PC-9 (cell line): ENCODE results near the gene MKRN2OS.

ENCODE experiments used
- CTCF ChIP-seq: fragments of 200-600 bp; sonication (generic); conservative IDR thresholded peaks from 2 replicates; pipeline ENCODE4 v1.6.1; 2017; ENCODE audit warnings: mixed run types, antibody characterized with exemption, mild to moderate bottlenecking, moderate library complexity
- EZH2 ChIP-seq: fragments of 200-600 bp; sonication (generic); IDR thresholded peaks from 2 replicates; pipeline ENCODE4 v1.8.0; 2017; ENCODE audit warnings: antibody characterized with exemption, low read depth

GRCh38 chr3:12562451-12562850, 17.2 kb upstream of the MKRN2OS start:
- TF ChIP-seq CTCF = no peak
- TF ChIP-seq EZH2 = no peak
